Bladder microvascular endothelial cell (primary cell): ENCODE data around the gene SNTA1. TPM values are rescaled to one million over a fixed set of nuclear protein-coding genes. Genes with fewer than 3 reads are reported as not detected.

Experiments used
- total RNA-seq: library from RNA; depleted of rRNA; stranded (reverse); fragments of >200 nt; gene quantifications from 2 replicates; pipeline ENCODE4 v1.2.3, GENCODE V29; 2014

SNTA1 gene
- total RNA-seq, result 4.3 and 4.9 TPM in 2 replicates

DNA sequence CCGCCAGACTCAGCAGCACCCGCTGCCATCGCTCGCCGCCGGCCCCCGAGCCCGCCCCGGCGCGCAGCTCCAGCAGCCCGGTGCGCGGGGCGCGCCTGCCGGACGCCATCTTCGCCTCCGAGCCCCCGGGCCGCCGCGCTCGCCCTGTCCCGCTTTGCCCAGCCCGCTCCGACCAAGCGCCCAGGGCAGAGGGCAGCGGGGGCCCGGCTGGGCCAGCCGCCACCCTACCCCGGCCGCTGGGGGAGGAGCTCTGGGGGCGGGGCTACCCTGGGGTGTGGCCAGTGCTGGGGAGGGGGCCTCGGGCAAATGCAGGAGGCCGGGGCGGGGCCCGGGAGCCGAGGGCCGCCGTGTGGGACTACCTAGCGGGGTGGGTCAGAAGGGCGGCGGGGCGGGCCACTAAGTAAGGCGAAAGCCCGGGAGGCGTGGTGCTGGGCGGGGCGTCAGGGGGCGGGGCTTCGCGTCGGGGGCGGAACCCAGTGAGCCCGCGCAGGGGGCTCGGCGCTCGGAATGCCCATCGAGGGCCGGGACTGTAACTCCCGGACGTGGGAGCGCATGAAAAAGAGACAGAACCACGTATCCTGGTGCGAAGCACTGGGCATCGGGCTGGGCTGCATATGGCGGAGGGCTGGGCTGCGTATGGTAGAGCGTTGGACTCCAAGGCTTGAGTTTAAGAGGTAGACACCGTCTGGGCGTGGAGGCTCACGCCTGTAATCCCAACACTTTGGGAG is at the start of gene SNTA1:
Gene SNTA1, minus strand, starts transcription at position 252 of the 728 bp plus-strand sequence. Its CDS starts 143 bp downstream, at position 109.

GRCh38 chr20:33490023-33490933 is 46.7 kb upstream of the SNTA1 start, which contains the start of gene CBFA2T2:
Gene CBFA2T2 (plus strand): TSS chr20:33490096. CDS start chr20:33490268, 172 bp downstream.

GRCh38 chr20:33401184-33401920 is 42.2 kb downstream of the SNTA1 start, which contains the start of gene CDK5RAP1:
Gene CDK5RAP1 (minus strand): TSS chr20:33401519. CDS start chr20:33397064, 4,455 bp downstream.

Other genes starting within 250 kb of the SNTA1 start
- gene BPIFA3, start 226.4 kb downstream of the SNTA1 start, total RNA-seq, result not detected in 2 replicates
- not detected in 2 replicates for gene BPIFA1, start 207.8 kb downstream of the SNTA1 start, total RNA-seq
- gene BPIFB1, start 160.5 kb downstream of the SNTA1 start, total RNA-seq, result not detected in 2 replicates
- gene CDK5RAP1, start 42.2 kb downstream of the SNTA1 start, total RNA-seq, result 16.4 and 22.8 TPM in 2 replicates
- 2.3 and 6.1 TPM in 2 replicates for gene CBFA2T2, start 46.3 kb upstream of the SNTA1 start, total RNA-seq
- under 0.01 TPM in 1 of 2 replicates, not detected in the other for gene C20orf144, start 218.6 kb upstream of the SNTA1 start, total RNA-seq
- 1.5 and 1.6 TPM in 2 replicates for gene ACTL10, start 223.2 kb upstream of the SNTA1 start, total RNA-seq
- gene NECAB3, start 230.7 kb upstream of the SNTA1 start, total RNA-seq, result 6.5 and 8.5 TPM in 2 replicates
- gene E2F1, start 242.6 kb upstream of the SNTA1 start, total RNA-seq, result 9.4 and 14.1 TPM in 2 replicates